ENCODE data around the gene C21orf58.

C21orf58 gene

GRCh38 chr21:46357684-46358425 is 34.2 kb upstream of the C21orf58 start:
- peak overlapping the region; percentile 3; the same call in 1 of the 2 replicates for H3K4me3 ChIP-seq (ENCODE audit: low read depth, low read length)
- no peak for DNase-seq (ENCODE audit: low read depth)
- TF ChIP-seq CTCF (IDR thresholded peaks at IDR 0.05; ENCODE audit: low read depth, low read length, missing control alignments), result no peak

GRCh38 chr21:46357335-46357604 is 33.6 kb upstream of the C21orf58 start:
- peak overlapping the region; percentile 39; the same call in 1 of the 2 replicates for H3K4me3 ChIP-seq (ENCODE audit: low read depth, low read length)
- no peak for TF ChIP-seq CTCF (IDR thresholded peaks at IDR 0.05; ENCODE audit: low read depth, low read length, missing control alignments)
- no peak for DNase-seq (ENCODE audit: low read depth)

GRCh38 chr21:46356494-46357334 is 33.0 kb upstream of the C21orf58 start:
- H3K4me3 ChIP-seq (ENCODE audit: low read depth, low read length), result peak overlapping the region; percentile 39
- DNase-seq (ENCODE audit: low read depth), result no peak
- TF ChIP-seq CTCF (IDR thresholded peaks at IDR 0.05; ENCODE audit: low read depth, low read length, missing control alignments), result no peak

GRCh38 chr21:46356005-46356338 is 32.3 kb upstream of the C21orf58 start:
- no peak overlapping the region for H3K4me3 ChIP-seq (ENCODE audit: low read depth, low read length)
- no peak for TF ChIP-seq CTCF (IDR thresholded peaks at IDR 0.05; ENCODE audit: low read depth, low read length, missing control alignments)
- no peak for DNase-seq (ENCODE audit: low read depth)

- TF ChIP-seq CTCF (IDR thresholded peaks at IDR 0.05; ENCODE audit: low read depth, low read length, missing control alignments), result no peak
- no peak for DNase-seq (ENCODE audit: low read depth)
- H3K4me3 ChIP-seq (ENCODE audit: low read depth, low read length), result no peak overlapping the region
These were observed 31.7 kb upstream of the C21orf58 start for GRCh38 chr21:46355161-46356004.

- DNase-seq (ENCODE audit: low read depth), result no peak
- TF ChIP-seq CTCF (IDR thresholded peaks at IDR 0.05; ENCODE audit: low read depth, low read length, missing control alignments), result no peak
- no peak overlapping the region for H3K4me3 ChIP-seq (ENCODE audit: low read depth, low read length)
These were observed 30.8 kb upstream of the C21orf58 start for GRCh38 chr21:46354518-46354917.

All from GM12864 (cell line).